Prostate gland (tissue), 2 donors: ENCODE measurements around the gene SELENOM. TPM values are rescaled to one million over a fixed set of nuclear protein-coding genes. Genes with fewer than 3 reads are reported as not detected.

Experiments
- DNase-seq: peaks from one replicate; pipeline ENCODE4 v3.0.0-alpha.2; 2019; ENCODE audit warnings: low spot score
- H3K27ac ChIP-seq, 2 donors: fragments of 200-600 bp; sonication (generic); 2 replicates each; pipeline ENCODE4 v1.5.1; 2017 to 2019
- H3K27me3 ChIP-seq: fragments of 200-600 bp; sonication (generic); replicated peaks from 2 replicates; pipeline ENCODE4 v1.5.1; 2019; ENCODE audit not compliant: insufficient read depth
- H3K36me3 ChIP-seq, 2 donors: fragments of 200-600 bp; sonication (generic); 1 replicate in 1 of 2; 2 replicates in 1 of 2; pipeline versions ENCODE4 v1.5.1 to v1.8.1; 2017 to 2019
- H3K4me1 ChIP-seq: fragments of 200-600 bp; sonication (generic); replicated peaks from 2 replicates; pipeline ENCODE4 v1.5.1; 2019
- H3K4me3 ChIP-seq, 2 donors: fragments of 200-600 bp; sonication (generic); 2 replicates each; pipeline ENCODE4 v1.5.1; 2017 to 2019
- H3K9me3 ChIP-seq: fragments of 200-600 bp; sonication (generic); 2 replicates; pipeline ENCODE4 v1.5.1; 2017
- CTCF ChIP-seq, 4 experiments: fragments of 200-600 bp in 2 of 4; fragments of 450-650 bp in 2 of 4; sonication (generic) in 2 of 4; IDR thresholded peaks; 1 replicate in 3 of 4; 2 replicates in 1 of 4; pipeline ENCODE4 v1.5.1; 2016 to 2019; ENCODE audit warnings: antibody characterized with exemption in 4 of 4, mild to moderate bottlenecking in 2 of 4, moderate library complexity in 2 of 4
- POLR2A ChIP-seq: fragments of 450-650 bp; IDR thresholded peaks from one replicate; pipeline ENCODE4 v1.6.1; 2016; ENCODE audit warnings: antibody characterized with exemption, mild to moderate bottlenecking
- POLR2AphosphoS5 ChIP-seq: sonication (generic); formaldehyde crosslinking; IDR thresholded peaks from one replicate; pipeline ENCODE4 v1.6.1; 2017; ENCODE audit warnings: antibody characterized with exemption
- WGBS: methylation state at CpG from one replicate; pipeline ENCODE4 v1.1.5; 2018; 5-methylcytosine and 5-hydroxymethylcytosine counted together
- intact Hi-C: fragments of 100-400 bp; cut with DNase I; formaldehyde crosslinking; loops from one replicate; pipeline ENCODE4 v1.14.2; 2022
- total RNA-seq, 2 donors: library from RNA; depleted of rRNA; stranded (reverse); fragments of >200 nt; gene quantifications; one replicate each; pipeline ENCODE4 v1.1.0, GENCODE V29; 2016

SELENOM gene
- total RNA-seq, 2 donors from 2014 or later, result 382 to 434 TPM

- H3K4me3 ChIP-seq, result peak overlapping the region; percentile 64 to 91
- 41% methylated on average over 4 of the region's 4 CpGs for WGBS
- TF ChIP-seq POLR2A (no peak), CTCF (IDR thresholded peaks at IDR 0.05) (no peak), POLR2AphosphoS5 (no peak)
- no peak for DNase-seq
- H3K36me3 ChIP-seq, result no peaks in the 10 kb centered on the region
- H3K9me3 ChIP-seq, result no peaks in the 10 kb centered on the region
- peaks cover 4% of the 10 kb centered on the region for H3K4me1 ChIP-seq
- H3K27me3 ChIP-seq, result no peaks in the 10 kb centered on the region
- intact Hi-C loops, result loop anchor here (2.0 to 5.0 kb wide), 2 partner anchors 41 to 125 kb away; no protein-coding TSS in a partner anchor
- peak overlapping the region; percentile 90 to 97 for H3K27ac ChIP-seq
Observed at GRCh38 chr22:31106001-31106571, 1.3 kb downstream of the SELENOM start.

DNA sequence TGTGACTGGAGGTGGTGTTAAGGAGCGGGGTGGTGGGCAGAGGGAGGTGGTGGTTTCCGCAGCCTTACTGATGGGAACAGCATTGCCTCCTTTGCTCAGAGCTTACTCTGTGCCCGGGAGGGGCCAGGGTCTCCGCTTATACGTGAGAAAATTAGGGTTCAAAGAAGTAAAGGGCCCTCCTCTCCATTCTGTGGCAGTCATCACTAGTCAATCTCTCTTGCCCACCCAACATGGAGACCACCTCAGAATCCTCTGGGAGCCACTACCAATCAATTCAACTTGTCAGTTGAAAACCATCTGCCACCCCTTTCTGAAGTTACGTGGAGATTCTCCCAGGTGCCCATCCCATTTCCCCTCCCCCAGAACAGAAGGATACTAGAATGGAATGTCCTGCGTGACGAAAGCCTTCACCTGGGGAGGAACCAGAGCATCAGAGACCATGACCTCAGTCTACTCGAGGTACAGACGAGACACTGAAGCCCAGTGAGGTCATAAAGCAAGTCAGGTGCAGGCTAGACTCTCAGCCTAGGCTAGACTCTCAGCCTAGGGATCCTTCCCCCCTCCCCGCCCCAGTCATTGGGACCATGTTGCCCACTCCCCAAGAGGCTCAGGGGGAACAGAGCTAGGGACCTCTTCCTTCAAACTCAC lies 2.0 kb downstream of the SELENOM start:
- peaks cover 0 to 1% of the 10 kb centered on the region in 2 donors for H3K36me3 ChIP-seq
- no peak for TF ChIP-seq POLR2AphosphoS5
- no peak for TF ChIP-seq POLR2A
- no peak for TF ChIP-seq CTCF (IDR thresholded peaks at IDR 0.05)
- H3K4me3 ChIP-seq, result peak overlapping the region in 1 of 2 donors; percentile 64
- intact Hi-C loops, result loop anchor here (2.0 to 5.0 kb wide), 2 partner anchors 15 to 42 kb away; no protein-coding TSS in a partner anchor
- no peaks in the 10 kb centered on the region for H3K27me3 ChIP-seq
- peak overlapping the region; percentile 90 to 97 for H3K27ac ChIP-seq
- no peak for DNase-seq
- H3K9me3 ChIP-seq, result no peaks in the 10 kb centered on the region
- H3K4me1 ChIP-seq, result peaks cover 4% of the 10 kb centered on the region
- WGBS, result 74% methylated on average over 11 of the region's 11 CpGs

- Histone ChIP-seq H3K9me3 (no peaks in the 10 kb centered on the region), H3K27ac (peak overlapping the region; percentile 90 to 97), H3K4me1 (peaks cover 4% of the 10 kb centered on the region), H3K36me3 (peaks cover 0 to 7% of the 10 kb centered on the region in 2 donors), H3K27me3 (no peaks in the 10 kb centered on the region), H3K4me3 (no peak overlapping the region)
- 47% methylated on average over 16 of the region's 35 CpGs for WGBS
- intact Hi-C loops, result loop anchor here (2.0 to 5.0 kb wide), 2 partner anchors 14 to 42 kb away; no protein-coding TSS in a partner anchor
- DNase-seq, result no peak
- TF ChIP-seq POLR2AphosphoS5 (no peak), POLR2A (no peak), CTCF (IDR thresholded peaks at IDR 0.05) (peak in 2 of 4 experiments; percentile 23 to 24)
Observed at GRCh38 chr22:31104869-31105268, 2.5 kb downstream of the SELENOM start.

DNA sequence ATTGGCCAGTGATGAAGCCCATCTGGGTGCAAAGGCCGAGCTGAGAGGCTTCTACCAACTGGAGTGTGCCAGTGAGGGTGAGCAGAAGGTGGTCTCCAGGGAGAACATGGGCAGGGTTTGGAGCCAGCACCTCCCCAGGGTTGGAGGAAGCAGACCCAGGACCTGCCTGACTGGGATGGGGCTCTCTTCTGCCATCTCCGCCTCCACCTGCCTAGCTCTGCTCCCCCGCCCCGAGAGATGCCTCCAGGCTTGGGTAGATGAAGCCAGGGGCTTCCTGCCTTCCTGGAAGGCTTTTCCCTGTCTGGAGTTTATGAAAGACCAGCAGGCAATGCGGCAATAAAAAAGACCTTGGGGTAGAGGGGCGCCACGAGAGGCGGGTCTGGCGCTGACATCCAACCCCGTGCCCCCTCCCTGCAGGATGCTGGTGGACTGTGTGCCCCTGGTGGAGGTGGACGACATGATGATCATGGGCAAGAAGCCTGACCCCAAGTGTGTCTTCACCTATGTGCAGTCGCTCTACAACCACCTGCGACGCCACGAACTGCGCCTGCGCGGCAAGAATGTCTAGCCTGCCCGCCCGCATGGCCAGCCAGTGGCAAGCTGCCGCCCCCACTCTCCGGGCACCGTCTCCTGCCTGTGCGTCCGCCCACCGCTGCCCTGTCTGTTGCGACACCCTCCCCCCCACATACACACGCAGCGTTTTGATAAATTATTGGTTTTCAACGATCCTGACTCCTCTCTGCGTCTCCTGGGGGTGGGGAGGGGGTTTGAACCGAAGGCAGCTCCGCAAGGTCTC lies 3.3 kb downstream of the SELENOM start:
- 77% methylated on average over 33 of the region's 33 CpGs for WGBS
- Histone ChIP-seq H3K9me3 (no peaks in the 10 kb centered on the region), H3K4me1 (peaks cover 4% of the 10 kb centered on the region), H3K27me3 (no peaks in the 10 kb centered on the region), H3K27ac (peak overlapping the region; percentile 90 to 97), H3K36me3 (peaks cover 0 to 12% of the 10 kb centered on the region in 2 donors), H3K4me3 (no peak overlapping the region)
- no peak for DNase-seq
- TF ChIP-seq POLR2A (no peak), POLR2AphosphoS5 (peak; percentile 25)
- intact Hi-C loops, result loop anchor here (2.0 kb wide), 1 partner anchor 13 kb away; no protein-coding TSS in a partner anchor

DNA sequence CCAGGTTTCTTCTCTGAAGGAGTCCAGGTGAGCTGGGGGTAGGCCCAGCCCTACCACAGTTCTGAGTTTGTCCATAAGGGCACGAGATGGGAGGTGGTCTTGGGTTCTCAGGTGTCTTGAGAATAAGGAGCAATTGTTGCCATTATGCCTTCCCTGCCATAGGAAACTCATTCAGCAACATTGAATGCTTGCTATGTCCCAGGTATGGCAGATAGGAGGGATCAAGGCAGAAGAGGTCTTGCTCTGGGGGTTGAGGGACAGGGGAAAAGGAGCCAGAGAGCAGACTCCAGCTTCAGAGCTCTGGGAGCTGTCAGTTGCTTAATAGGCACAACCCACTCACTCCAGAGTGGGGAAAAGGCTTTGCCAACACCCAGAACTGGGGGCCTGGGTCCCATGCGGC lies 4.3 kb downstream of the SELENOM start:
- intact Hi-C loops, result no loop called here
- no peak for DNase-seq
- 79% methylated on average over 2 of the region's 2 CpGs for WGBS
- Histone ChIP-seq H3K4me3 (no peak overlapping the region), H3K27me3 (no peaks in the 10 kb centered on the region), H3K9me3 (no peaks in the 10 kb centered on the region), H3K4me1 (peaks cover 3% of the 10 kb centered on the region), H3K27ac (peak overlapping the region; percentile 90 to 97), H3K36me3 (peaks cover 0 to 12% of the 10 kb centered on the region in 2 donors)
- TF ChIP-seq POLR2A, result no peak
- no peak for TF ChIP-seq CTCF (IDR thresholded peaks at IDR 0.05)
- no peak for TF ChIP-seq POLR2AphosphoS5
